Right kidney (tissue), 1 donor: Measurements from ENCODE around the gene PRRT1.
"Not testable (repeated sequence)": the region's sequence is repeated elsewhere in the genome, so short reads cannot be mapped to it uniquely, and the experiment has no call there.

Experiments
- DNase-seq: peaks from one replicate; pipeline ENCODE4 v3.0.0-alpha.2; 2016

Gene PRRT1

DNA sequence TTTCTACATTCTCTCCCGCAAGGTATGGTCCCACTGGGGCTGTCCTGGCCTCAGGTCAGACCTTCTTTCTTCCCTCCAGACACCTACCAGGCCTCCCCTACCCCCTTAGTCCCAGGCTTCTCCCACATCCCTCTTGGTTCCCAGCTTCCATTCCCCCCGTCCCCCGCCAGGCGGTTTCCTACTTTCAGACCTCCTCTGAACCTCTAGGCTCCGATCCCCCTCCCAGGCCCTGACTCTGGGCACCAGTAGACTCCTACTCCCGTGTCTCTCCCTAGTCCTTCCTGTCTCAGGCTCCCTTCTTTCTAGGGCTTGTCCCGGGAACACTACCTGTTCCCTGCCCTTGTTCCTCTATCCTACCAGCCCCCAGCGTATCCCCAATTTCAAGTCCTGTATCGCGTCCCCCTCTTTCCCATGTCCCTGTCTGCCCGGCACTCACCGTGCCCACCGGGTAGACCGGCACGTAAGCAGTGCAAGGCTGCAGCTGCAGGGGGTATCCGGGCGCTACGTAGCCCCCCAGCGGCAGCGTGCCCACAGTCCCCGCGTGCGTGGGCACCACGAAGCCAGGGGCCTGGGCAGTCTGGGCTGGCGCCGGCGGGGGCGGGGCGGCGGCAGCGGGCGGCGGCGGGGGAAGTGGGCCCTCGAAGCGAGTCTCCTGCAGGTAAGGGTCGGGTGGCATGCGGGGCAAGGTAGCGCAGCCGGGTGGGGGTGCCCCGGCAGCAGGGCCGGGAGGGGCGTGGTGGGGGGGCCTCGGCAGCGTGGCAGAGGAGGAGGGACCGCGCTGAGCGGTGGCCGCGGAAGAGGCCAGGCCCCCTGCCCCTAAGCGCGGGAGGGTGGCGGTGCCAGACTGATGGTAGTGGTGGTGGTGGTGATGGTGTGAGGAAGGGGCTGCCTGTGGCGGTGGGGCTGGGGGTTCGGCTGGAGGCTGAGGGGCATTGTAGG lies 1.5 kb downstream of the PRRT1 start:
- DNase-seq: peak; percentile 57

DNA sequence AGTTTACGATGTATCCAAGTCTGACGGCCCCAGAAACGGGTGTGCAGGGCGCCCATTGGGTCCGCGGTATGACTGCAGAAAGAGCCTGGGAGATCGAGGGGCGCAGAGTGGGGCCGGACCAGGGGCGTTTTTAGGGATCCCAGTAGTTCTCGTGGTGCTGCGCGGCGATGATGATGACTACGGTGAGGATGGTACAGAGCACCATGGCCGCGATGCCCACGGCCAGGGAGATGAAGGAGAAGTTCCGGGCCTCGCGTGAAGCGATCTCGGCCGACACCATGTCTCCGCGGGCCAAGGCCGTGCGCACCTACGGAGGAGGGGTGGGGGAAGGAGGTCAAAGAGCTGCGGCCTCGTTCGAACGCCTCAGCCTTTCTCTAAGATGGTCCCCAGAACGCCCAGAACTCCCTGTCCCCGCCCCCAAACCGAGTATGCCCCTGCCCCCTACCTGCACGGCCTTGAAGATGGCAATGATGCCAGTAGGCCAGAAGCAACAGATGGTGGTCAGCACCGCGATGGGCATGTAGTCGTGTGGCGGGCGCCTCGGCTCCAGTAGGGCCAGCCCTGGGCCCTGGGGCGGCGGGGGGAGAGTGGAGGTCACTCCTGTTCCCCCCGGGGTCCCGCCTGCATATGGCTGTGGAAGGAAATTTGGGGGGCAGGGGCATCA lies 2.5 kb downstream of the PRRT1 start:
- no peak for DNase-seq

DNA sequence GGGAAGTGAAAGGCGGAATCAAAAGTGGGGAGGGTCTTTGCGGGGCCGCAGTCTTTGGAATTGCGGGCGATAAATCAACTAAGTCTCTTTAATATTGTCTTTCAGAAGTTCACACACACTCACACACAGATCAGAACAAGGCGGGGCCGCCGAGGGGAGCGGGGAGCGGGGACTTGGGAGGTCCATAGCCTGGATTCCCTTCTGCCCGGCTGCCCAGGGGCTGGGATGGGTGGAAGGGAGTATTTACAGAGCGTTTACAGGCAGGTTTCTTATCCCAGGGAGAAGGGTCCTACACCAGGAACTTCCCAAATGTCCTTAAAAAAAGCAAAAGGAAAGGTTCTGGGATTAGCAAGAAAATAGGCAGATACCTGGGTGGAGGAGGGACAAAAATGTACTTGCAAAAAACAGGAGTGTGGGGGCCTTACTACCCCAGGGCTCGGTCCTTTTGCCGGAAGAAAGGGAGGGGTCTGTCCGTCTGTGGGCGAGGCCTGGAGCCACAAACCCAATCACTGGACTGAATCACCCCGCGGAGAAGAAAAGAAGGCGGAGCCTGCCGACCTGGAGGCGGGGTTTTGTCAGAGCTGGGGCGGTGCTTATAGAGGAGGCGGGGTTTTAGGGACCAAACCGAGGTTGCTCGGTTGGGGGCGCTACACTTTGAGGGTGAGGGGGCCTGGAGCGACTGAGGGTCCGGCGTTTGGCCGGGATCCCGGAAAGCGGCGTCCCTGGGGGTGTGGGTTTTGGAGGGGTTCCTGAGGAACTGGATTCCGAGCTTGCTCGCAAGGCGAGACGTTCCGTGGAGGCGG lies 3.2 kb downstream of the PRRT1 start:
- DNase-seq: peak; percentile 79

DNA sequence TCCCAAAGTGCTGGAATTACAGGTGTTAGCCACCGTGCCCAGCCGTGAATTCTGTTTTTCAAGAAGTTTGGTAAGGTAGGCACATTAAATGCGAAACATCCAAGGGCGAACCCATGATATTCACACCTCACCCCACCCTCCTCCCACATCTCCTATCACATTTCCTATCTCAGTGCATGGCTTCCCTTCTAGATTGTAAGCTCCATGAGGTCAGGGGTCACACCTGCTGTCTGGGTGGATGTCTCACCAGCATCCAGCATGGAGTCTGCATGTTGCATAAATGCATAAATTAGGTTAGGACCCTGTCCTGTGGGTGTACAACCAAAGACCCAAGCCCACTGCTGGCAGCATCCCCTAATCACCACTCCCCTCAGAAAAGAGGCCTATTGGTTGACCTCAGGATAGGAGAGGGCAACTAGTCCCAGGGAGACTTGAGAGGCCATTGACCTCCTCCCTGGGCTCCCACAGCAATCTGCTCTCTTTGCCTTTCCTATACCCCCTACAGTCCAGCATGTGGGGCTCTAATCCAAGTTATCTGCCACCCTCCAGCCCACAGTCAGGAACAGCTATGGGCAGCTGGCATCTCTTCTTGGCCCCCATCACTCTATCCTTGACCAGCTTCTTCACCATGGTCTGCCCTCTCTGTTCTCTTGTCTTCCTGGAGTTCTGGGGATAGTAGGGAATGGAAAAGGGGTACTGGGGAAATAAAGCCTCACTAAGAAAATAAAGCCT lies 4.2 kb downstream of the PRRT1 start:
- DNase-seq: no peak

DNA sequence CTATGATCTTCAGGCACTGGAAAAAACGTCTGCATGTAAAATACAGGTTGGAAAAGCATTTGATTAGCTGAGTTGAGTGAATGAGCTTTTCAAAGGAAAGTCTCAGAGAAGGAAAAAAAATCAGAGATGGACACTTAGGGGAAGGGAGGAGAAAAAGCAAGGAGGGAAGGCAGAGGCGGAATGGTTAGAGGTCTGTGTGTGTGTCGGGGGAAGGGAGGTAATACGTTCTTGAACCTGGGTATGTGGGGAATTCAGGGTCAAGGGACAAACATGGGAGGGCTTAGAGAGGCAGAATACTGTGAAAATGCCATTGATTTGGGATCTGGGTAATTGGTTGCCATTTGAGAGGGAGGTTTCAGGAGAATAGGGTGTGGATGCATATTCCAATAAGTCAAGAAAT lies 5.1 kb downstream of the PRRT1 start:
- DNase-seq: no peak

DNA sequence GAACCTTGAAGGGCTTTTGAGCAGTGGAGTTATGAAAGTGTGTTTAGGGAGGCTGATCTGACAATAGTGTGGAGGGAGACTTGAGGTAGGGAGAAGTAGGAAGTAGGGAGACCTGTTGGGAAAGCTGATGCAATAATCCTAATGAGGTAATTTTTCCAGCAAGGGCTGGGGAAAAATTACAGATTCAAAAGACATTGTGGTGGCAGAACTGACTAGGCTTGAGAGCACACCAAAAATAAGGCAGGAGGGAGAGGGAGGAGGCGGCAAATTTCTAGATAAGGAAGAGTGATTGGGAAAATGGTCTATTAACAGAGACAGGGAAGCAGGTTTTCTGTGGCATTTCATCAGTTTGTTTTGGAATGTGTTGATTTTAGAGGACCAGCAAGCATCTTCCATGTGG lies 5.5 kb downstream of the PRRT1 start:
- no peak for DNase-seq

DNA sequence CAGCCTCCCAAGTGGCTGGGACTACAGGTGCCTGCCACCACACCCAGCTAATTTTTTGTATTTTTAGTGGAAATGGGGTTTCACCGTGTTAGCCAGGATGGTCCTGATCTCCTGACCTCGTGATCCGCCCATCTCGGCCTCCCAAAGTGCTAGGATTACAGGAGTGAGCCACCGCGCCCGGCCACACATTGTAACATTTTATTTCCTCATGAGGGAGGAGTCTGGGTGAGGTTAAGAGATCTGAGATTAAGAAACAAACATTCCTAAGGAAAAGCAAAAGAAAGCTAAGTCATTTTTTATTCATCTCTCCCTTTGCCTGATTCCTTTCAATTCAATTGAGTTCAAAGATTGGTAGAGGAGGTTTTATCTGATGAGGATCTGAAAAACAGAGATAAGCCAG lies 7.5 kb downstream of the PRRT1 start:
- not testable (repeated sequence) for DNase-seq

DNA sequence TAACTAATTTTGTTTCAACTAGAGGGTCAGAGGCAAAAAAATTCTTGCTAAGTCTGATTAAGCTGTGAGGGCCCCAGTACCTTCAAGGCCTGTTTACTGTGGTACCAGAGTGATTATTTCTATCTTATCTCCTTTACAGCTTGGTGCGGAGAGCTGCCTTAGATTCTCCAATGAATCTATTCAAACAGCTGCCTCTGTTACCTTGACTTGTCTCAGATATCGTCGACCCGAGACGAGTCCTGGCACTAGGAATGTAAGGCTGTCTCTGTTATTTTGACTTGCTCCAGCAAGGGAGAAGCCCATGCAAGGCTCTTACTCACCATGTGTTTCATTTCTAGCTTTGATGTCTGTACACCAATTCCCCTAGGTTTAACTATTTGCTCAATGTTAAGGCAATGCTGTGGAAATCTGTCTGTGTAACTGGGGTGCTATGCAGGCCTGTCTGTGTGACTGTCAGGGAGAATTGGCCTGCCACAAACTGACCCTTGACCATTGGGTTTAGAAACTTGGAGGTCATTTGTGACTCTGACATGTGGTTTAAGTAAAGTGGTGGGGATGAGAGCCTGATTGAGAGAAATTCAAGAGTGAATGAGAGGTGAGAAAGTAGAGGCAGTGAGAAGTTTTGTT lies 11.2 kb downstream of the PRRT1 start:
- no peak for DNase-seq

DNA sequence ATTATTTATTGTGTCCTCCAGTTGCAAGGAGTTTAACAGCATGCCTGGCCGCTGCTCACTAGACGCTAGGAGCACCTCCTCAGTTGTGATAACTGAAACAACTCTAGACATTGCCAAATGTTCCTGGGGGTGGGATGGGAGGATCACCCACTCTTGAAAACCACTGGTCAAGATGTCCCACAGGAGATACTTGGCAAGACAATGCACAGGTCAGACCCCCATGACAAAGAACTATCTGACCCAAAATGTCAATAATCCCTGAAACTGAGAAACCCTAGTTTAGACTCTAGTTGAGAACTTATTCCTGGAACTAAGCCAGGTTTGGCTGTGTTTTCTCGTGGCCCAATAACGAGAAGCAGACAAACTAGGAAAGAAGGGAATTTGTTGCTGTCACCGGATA lies 12.1 kb downstream of the PRRT1 start:
- DNase-seq: no peak

DNA sequence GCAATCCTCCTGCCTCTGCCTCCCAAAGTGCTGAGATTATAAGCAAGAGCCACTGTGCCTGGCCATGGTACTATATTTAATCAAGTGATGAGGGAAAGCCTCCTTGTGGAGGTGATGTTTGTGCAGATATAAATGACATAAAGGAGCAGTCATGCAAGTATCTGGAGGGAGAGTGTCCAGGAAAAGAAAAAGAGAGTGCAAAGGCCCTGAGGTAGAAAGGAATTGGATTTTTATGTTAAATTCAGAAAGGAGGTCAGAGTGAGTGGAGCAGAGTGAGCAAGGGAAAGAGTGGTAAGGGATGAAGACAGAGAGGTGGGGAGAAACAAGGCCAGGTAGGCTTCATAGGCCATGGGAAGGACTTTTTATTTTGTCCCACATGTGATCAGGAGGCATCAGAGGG lies 14.3 kb downstream of the PRRT1 start:
- no peak for DNase-seq

DNA sequence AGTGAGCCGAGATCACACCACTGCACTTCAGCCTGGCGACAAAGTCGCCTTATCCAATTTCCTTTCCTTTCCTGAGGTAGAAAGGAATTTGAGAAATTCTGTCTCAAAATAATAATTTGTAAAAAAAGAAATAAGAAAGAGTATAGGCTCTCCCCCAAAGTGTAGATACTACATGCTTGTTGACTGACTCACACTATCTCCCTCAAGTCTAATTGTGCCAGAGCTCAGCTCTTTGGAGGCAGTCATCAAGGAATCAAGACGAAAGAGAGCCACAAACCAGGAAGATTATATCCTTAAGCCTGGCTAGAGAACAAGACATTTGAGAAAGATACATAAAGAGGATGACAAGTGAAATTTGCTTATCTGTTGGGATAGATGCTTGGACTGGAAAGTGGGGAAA lies 18.0 kb downstream of the PRRT1 start:
- no peak for DNase-seq

DNA sequence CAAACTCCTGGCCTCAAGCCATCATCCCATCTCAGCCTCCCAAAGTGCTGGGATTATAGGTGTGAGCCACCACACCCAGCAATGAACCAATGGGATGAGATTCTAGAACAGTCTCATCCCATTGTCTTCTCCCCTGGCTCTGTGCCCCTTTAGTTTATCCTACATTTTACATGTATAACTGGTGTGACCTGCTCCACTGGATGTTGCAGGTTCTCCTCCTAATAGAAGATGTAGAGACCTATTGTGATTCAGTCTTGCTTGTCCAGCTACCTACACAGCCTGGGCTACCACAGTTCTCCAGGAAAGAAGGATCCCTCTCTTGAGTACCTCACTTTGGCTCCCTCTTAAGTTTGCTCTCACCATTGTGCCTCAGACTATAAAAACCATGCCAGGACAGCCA lies 19.6 kb downstream of the PRRT1 start:
- no peak for DNase-seq

DNA sequence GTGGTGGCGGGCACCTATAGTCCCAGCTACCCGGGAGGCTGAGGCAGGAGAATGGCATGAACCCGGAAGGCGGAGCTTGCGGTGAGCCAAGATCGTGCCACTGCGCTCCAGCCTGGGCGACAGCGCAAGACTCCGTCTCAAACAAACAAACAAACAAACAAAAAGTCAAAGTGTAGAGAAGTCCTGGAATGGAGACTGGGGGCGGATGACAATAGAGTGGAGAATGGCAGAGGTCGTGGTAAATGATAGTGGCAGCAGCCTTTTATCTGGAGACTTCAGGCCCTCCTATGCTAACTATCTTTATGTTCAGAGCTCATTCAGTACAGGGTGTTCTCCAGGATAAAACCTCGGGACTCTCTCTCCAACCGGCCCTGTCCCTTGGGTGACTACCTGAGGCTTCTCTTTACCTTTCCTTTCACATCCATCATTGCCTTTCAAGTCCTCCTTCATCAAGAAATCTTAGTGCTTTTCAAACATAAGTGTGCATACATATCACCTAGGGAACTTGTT lies 20.2 kb downstream of the PRRT1 start:
- DNase-seq: no peak

DNA sequence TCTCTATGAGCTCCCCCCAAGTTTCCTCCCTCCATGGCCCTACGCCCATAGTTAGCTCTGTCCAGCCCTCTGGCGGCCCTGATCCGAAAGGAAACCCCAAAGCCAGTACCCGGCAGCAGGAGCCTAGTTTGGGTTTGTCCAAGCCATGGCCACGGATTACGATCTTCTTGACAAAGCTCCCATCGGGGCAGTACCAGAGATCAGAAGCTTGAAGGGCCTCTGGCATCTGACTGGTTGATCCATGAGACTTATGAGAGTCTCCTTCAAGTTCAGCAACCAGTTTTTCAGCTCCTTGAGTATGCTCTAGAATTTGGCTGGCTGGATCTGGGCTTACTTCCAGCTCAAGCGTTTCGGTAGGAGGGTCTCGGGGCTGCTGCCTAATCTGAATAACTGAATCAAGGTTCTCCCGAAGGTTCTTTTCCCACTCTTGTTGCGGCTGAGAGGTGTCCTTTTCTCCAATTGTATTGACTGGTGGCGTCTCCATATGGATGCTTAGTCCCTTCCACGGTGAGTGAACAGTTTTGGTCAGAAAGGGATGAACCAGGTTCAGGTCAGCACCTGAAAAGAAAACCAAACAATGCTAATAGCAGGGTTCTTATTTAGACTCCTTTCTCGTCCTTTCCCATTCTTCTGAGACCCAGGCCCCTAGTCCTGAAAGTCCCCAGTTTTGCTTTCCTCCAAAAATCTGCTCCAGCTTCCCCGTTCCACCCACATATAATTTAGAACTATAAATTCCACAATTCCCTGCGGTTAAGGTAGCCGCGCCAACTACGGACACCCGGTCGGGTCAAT lies 22.2 kb downstream of the PRRT1 start:
- no peak for DNase-seq

DNA sequence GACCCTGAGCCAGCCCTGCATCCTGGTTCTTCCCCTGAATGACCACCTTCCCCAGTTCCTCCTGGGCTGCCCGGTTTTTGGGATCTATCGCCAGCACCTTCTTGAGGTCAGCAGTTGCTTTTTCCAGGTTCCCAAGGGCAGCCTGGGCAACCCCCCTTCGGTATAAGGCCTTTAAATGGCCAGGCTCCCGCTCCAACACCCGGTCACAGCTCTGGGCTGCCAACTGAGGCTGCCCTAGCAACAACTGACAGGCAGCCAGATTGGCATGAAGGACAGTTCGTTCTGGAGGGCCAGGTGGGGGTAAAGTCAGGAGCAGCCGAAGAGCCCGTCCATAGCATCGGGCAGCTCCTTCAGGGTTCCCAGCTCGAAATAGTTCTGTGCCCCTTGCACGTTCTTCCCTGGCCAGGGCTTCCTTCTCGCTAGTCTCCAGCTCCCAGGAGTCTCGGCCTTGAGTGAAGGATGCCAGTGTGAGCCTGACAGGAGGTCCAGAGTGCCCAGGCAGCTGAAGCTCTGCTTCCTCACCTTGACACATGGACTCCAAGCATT lies 22.9 kb downstream of the PRRT1 start:
- no peak for DNase-seq

DNA sequence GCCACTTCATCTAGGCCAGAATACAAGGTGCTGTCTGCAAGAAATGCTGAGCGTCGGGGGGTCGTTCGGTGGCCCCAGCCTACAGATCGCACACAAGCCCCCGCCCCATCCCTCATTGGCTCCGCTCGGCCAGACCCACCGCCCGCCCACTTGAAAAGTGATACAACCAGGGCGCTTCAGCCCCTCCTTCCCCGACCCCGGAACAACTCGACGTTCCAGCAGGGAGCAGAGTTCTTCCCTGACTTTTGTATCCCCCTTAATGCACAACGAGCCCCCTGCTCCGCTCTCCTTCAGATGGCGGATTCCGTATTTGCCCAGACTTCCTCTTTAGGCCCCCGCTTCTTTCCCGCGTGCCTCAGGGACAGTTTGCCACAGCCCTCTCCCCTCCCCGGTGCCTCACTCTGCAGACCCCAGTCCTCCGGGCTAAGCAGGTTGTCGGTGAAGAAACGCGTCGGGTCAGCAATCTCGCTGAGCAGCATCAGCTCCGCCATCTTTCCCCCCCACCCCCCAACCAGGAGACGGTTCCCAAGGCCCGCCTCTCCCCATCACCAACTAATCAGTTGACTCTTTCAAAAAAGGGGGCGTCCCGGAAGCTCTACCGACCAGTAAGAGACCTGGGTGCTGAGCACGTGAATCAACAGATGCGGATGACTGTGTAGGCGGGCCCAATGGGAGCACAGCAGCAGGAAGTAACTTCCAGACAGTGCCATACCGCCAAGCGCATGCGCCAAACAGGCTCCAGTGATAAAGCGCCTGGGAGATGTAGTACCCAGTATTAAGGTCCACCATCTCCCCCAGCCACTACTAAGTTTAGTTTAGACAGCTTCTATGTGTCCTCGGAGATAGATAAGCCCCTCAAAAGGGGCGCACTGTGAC lies 23.8 kb downstream of the PRRT1 start, which contains the start of gene ATF6B:
Gene ATF6B (minus strand): TSS at position 530 of the 876 bp plus-strand sequence. CDS start 39 bp downstream, at position 491.
- DNase-seq: peak; percentile 81

DNA sequence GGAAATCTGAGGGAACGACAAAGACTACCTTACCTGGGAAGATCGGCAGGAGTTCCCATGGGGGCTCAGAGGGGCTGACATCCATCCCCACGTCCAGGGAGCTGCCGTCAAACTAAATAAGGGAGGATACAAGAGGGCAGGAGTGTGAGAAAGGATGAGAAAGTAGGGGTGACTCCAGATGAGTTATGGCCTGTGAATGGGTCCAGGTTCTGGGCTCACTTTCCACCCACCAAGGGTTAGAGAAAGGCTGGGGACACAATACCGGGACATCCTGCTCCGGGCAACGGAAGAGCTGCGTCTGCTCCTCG lies 24.4 kb downstream of the PRRT1 start:
- DNase-seq: no peak

DNA sequence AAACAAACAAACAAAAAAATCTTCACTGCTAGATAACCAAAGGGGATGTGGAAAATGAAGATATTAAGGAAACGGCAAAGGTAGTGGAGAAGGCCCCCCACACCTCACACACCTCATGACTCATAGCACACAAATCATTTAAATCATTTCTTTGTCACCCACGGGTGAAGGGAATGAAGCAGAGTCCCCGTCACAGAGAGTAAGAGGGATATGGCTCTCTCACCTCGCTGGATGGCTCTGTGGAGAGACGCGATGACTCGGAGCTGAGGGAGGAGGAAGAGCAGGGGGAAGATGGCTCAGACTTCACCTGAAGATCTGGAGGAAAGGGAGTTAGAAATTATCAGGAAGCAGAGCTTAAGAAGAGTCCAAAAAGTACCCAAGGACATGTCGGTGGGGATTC lies 24.9 kb downstream of the PRRT1 start:
- no peak for DNase-seq

DNA sequence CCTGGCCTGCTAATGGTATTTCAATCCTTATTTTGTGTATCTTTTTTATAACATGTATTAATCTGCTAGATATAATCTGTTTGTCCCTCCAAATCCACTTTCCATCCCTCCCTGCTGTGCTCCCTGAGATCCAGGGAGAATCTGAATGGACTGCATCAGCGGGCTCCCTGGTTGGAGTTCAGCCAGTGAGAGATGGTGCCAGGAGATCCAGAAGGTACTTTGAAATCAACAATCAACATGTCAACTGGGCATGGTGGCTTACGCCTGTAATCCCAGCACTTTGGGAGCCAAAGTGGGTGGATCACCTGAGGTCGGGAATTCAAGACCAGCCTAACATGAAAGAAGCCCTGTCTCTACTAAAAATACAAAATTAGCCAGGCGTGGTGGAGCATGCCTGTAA lies 28.1 kb downstream of the PRRT1 start:
- no peak for DNase-seq
